ENCODE results near the gene KDM4B.

The KDM4B gene

DNA sequence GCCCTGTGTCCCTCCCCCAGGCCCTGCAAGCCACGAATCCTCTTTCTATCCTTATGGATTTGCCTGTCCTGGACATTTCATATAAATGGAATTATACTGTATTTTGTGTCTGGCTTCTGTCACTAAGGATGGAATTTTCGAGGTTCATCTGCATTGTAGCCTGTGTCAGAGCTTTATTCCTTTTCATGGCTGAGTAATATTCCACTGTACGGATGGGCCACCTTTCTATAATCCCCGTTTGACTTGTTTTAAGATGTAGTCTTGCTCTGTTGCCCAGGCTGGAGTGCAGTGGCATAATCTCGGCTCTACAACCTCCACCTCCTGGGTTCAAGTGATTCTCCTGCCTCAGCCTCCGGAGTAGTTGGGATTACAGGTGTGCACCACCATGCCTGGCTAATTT is 3.9 kb upstream of the KDM4B start:
- Histone ChIP-seq H3K9me3 (no peaks in the 10 kb centered on the region), H3K36me3 (peaks cover 24% of the 10 kb centered on the region), H3K4me1 (no peaks in the 10 kb centered on the region), H3K4me3 (ENCODE audit: low read depth, low read length) (no peak overlapping the region), H3K27me3 (no peaks in the 10 kb centered on the region)
- DNase-seq = no peak
- TF ChIP-seq, protein P1, sequence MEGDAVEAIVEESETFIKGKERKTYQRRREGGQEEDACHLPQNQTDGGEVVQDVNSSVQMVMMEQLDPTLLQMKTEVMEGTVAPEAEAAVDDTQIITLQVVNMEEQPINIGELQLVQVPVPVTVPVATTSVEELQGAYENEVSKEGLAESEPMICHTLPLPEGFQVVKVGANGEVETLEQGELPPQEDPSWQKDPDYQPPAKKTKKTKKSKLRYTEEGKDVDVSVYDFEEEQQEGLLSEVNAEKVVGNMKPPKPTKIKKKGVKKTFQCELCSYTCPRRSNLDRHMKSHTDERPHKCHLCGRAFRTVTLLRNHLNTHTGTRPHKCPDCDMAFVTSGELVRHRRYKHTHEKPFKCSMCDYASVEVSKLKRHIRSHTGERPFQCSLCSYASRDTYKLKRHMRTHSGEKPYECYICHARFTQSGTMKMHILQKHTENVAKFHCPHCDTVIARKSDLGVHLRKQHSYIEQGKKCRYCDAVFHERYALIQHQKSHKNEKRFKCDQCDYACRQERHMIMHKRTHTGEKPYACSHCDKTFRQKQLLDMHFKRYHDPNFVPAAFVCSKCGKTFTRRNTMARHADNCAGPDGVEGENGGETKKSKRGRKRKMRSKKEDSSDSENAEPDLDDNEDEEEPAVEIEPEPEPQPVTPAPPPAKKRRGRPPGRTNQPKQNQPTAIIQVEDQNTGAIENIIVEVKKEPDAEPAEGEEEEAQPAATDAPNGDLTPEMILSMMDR (IDR thresholded peaks at IDR 0.05; ENCODE audit: low read depth, low read length) = no peak

DNA sequence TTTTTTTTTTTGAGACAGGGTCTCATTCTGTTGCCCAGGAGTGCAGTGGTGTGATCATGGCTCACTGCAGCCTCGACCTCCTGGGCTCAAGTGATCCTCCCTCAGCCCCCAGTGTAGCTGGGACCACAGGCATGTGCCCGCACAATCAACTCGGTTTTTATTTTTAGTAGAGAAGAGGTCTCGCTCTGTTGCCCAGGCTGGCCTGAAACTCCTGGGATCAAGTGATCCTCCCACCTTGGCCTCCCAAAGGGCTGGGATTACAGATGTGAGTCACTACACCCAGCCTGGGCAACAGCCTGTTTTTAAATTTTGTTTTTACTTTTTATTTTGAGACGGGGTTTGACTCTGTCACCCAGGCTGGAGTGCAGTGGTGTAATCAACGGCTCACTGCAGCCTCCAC is 2.3 kb upstream of the KDM4B start:
- TF ChIP-seq, protein P1 (IDR thresholded peaks at IDR 0.05; ENCODE audit: low read depth, low read length) = no peak
- Histone ChIP-seq H3K36me3 (peaks cover 19% of the 10 kb centered on the region), H3K4me3 (ENCODE audit: low read depth, low read length) (no peak overlapping the region), H3K27me3 (no peaks in the 10 kb centered on the region), H3K9me3 (no peaks in the 10 kb centered on the region), H3K4me1 (no peaks in the 10 kb centered on the region; the same call in 1 of the 2 replicates)
- DNase-seq = no peak

DNA sequence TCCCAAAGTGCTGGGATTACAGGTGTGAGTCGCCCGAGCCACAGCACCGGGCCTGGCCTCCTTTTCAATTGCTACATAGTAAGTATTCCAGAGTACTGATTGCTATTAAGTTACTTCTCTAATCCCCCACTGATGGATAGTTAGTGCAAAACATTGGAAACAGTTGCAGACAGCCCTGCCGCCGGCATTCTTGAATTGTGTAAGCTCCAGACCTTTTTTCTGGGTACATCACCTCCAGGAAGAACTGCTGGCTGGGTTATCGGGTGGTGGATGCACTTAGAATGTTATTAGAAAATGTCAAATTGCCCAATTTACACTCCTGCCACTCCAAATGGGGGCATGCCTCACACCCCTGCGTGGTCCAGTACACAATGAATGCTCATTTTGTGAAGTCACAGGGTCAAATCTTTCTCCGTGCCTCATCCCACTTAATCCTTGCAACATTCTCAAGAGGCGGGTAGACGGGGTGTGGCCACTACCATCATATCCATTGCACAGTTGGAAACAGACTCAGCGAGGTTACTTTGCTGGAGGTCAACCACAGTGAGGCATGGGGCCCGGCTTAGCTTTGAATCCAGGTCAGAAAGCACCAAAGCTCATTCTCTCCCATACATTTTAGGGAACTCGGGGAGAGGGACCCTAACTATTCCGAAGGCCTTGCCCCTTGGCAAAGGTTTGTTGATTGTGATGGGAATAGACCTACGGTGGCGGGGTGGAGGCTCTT is 1.0 kb upstream of the KDM4B start:
- Histone ChIP-seq H3K9me3 (no peaks in the 10 kb centered on the region), H3K4me1 (no peaks in the 10 kb centered on the region; the same call in 1 of the 2 replicates), H3K36me3 (peaks cover 8% of the 10 kb centered on the region; the same call in 1 of the 2 replicates), H3K4me3 (ENCODE audit: low read depth, low read length) (peak overlapping the region; percentile 22; the same call in 1 of the 2 replicates), H3K27me3 (no peaks in the 10 kb centered on the region)
- no peak for DNase-seq
- TF ChIP-seq, protein P1 (IDR thresholded peaks at IDR 0.05; ENCODE audit: low read depth, low read length) = no peak

DNA sequence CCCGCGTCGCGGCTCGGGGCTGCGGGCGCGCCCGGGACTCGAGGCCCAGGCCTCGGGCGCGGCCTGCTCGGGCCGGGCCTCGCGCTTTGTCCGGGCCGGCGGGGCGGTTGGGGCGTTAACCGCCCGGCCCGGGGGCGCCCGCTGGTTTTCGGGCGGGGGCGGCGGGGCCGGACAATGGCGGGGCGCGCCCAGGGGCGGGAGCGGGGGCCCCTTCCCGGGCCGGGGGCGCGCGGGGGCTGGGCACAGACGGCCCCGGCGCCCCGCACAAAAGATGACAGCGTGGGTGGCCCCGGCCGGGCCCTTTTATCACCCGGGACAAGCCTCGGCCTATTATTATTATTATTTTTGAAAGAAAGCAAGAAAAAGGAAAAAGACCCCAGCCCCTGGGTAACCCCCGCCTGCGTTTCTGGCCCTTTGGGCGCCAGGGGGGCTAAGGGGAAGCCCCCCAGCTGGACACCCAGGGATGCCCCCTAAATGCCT is 419 bp downstream of the KDM4B start:
- TF ChIP-seq, protein P1 (IDR thresholded peaks at IDR 0.05; ENCODE audit: low read depth, low read length) = no peak
- no peaks in the 10 kb centered on the region for H3K9me3 ChIP-seq

DNA sequence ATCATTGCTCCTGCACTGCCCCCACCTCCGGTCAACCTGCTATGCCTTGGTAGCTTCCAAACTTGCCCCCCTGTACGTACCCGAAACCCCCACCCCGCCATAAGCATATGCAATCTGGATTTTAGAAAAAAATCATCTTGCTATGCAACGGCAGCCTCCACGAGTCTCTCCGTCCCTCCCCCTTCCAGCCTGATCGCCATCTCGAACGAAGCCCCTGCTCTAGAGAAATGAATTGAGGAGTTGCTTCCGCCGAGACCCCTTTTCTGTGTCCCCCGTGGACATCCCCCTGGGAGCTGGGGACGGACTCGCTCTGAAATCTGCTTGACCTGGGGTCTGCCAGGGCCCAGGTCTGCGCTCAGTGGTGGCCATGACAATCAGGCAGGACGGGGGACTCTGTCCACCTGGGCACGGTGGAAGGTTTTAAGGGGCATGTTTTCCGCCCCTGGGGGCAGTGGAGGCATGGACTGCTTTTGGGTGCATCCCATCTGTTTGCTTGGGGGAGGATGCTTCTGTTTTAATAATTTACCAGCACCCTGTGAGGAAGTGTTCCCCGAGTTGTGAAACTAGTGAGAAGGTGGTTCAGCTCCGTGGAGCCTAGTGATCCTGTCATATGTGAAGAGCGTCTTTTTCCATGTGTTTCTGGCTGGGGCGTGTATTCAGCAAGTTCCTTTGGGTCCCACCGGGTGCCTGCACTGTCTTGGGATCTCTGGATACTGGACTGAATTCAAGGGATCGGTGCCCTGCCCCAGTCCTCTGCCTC is 1.0 kb downstream of the KDM4B start:
- no peak for DNase-seq
- Histone ChIP-seq H3K27me3 (no peaks in the 10 kb centered on the region), H3K4me3 (ENCODE audit: low read depth, low read length) (peak overlapping the region; percentile 83), H3K9me3 (no peaks in the 10 kb centered on the region), H3K4me1 (no peaks in the 10 kb centered on the region; the same call in 1 of the 2 replicates), H3K36me3 (peaks cover 3% of the 10 kb centered on the region; the same call in 1 of the 2 replicates)
- TF ChIP-seq, protein P1 (IDR thresholded peaks at IDR 0.05; ENCODE audit: low read depth, low read length) = no peak

More for the DNA sequence above, 419 bp downstream of the KDM4B start:
- Histone ChIP-seq H3K27me3 (no peaks in the 10 kb centered on the region), H3K36me3 (peaks cover 3% of the 10 kb centered on the region; the same call in 1 of the 2 replicates), H3K4me1 (no peaks in the 10 kb centered on the region; the same call in 1 of the 2 replicates), H3K4me3 (ENCODE audit: low read depth, low read length) (peak overlapping the region; percentile 83)
- DNase-seq = no peak

All from BE2C (cell line).